T1000 (cell line): Measurements from ENCODE around the gene SPATA13.

ENCODE experiments used
- DNase-seq: peaks from one replicate; lab custom pipeline; 2025; ENCODE audit warnings: mixed read lengths; lab: John Stamatoyannopoulos, UW

Gene SPATA13

DNA sequence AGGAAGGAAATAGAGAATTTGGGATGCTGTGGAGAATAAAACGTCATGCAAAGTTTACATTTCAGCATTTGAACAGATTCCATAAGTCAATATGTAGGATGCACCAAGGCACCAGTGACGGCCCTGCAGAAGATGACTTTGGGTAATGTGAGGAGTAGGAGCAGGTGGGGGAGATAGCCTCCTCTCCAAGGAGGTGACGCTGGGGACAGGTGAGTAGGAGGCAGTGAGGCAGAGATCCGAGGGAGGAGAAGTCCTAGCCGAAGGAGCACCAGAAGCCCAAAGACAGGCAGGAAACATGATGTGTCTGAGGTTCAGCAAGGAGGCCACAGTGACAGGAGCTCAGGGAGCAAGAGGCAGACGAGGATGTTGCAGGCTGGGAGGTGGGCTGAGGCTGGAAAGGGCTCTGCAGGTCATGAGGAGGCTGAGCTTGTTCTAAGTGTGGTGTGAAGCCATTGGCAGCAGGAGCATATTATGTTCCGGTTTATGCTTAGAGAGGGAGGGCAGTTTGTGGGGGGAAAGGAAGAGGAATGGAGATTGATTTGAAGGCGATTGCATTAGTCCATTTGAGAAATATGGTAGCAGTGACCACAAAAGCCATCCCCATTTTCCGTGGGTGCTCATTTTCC lies 93.1 kb downstream of the SPATA13 start:
- DNase-seq: no peak

DNA sequence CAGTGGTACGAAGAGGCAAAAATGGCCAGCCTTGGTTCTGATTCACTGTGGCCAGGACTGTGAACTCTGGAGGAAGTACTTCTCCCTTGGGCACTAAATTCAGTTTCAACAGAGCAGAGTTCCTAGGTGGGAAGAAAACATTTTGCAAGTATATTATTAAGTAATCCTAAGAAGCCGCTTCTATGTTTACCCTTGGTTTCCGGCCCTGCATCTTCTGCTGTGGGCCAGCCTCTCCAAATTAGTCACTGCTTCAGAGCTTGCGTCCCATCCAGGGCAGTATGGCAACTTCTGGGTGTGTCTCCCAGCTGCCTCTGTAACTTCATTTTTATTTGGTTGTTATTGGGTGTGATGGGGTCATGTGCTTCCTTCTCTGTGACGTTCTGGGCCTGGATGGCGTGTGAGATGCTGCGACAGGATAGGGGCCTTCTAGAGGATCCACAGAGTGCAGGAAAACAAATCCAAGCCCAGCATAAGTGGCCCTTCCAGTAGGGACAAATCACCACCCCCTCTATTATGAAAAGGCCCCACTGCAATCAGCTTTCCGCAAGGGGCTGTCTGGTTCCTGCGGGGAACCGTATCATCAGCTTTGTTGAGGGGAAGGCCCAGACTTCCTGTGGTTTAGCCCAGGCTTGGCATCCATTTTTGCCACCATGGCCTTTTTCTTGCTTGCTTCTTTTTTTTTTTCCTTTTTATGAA lies 93.8 kb downstream of the SPATA13 start:
- DNase-seq: no peak

GRCh38 chr13:24257497-24257896 lies 97.0 kb downstream of the SPATA13 start:
- DNase-seq: no peak

DNA sequence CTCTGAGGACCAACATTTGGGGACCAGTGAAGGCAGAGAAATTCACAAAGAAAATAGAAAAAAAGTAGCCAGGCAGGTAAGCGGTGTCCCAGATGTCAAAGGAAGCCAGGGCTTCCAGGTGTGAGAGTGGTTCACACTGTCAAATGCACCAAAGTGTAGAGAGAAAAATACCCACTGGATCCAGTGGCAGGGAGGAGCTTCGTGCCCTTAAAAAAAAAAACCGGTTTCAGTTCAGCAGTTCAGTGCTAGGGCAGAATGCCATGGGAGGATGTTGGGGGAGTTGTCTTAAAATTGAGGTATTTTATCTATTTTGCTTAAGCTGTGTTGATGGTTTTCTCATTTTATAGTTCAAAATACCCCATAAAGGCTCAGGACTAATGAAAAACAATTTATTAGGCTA lies 101.0 kb downstream of the SPATA13 start:
- DNase-seq: no peak

DNA sequence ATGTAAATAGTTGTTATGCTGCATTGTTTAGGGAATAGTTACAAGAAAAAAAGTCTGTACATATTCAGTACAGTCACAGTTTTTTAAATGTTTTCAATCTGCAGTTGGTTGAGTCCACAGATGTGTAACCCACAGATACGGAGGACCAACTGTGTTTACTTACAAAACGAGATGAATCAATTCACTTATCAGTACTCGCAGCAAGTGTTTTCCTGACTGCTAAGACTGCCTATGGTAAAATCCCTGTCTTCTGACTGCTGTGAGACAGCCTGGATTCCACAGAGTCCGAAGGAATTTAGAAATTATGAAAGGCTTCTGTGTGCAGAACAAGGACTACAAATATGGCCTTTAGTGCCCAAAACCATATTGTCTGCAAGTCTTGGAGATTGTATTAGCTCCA lies 103.1 kb downstream of the SPATA13 start:
- DNase-seq: no peak

DNA sequence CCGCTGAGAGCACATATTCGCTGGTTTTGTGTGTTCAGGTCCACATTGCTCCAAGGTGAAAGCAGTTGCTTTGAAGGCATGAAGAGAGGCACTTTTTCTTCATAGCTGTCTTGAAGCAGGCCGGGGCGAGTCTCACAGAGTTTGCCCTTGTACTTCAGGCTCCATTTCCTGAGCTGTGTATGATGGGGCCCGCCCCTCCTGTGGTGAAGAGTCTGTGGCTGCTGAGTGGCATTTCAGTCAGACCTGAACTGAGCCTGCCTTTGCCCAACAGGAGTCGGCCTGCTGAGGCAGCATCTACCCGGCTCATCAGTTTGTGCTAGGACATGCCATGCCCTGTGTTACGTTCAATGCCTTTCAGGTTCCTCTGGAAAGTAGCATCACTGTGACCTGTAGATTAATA lies 104.5 kb downstream of the SPATA13 start:
- no peak for DNase-seq

GRCh38 chr13:24265453-24265852 lies 104.9 kb downstream of the SPATA13 start:
- no peak for DNase-seq

DNA sequence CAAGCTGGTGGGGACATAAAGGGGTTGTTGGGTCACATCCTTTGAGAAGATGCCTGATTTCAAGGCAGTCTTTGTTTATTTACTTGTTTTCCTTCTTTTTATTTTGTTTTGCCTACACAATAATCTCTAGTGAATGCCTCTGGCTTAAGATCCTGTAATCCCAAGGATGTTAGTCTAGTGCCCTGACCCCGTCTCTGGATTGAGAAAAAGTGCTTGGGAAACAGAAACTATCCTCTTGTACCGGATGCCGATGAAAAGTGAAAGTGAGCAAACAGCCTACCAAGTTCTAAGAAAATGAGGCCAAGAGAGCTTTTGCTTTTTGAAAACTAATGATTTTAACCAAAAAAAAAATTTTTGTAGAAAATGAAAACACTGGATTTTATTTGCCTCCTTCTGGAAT lies 106.8 kb downstream of the SPATA13 start:
- no peak for DNase-seq

- no peak for DNase-seq
These were observed 107.3 kb downstream of the SPATA13 start for GRCh38 chr13:24267801-24268200.

GRCh38 chr13:24269821-24270220 lies 109.3 kb downstream of the SPATA13 start:
- no peak for DNase-seq

- no peak for DNase-seq
These were observed 110.2 kb downstream of the SPATA13 start for GRCh38 chr13:24270639-24271141.

- no peak for DNase-seq
These were observed 110.7 kb downstream of the SPATA13 start for GRCh38 chr13:24271231-24271600.

GRCh38 chr13:24271601-24272451 lies 111.3 kb downstream of the SPATA13 start:
- no peak for DNase-seq

DNA sequence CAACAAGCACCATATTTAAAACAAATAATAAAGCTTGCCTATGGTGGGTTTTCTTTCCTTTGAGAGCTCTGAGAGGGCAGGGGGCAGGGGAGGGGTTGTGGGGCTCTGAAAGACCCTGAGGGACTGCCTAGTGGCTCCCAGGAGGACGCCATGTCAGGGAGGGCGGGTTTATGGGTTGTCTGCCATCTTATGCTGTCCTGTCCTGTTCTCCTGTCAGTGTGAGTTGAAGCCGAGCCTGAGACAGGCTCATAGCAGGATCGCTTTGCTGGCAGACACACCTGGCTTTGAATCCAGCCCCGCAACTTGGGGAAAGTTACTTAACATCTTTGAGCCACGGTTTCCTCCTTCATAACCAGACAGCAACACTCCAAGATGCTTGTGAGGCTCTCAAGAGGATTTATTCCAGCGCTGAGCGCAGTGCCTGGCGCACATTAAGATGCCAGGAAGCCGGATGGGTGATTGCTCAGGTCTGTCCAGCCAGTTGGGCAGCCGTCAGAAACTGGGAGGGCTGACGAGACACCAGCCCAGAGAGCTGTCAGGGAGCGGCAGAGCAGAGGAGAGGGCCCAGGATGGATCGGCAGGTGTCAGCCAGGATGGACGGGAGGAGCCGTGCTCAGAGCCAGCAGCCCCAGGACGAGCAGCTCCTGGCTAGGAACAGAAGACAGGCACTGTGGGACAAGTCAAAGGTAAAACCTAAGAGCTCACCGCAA lies 112.1 kb downstream of the SPATA13 start:
- no peak for DNase-seq

GRCh38 chr13:24273926-24274325 lies 113.4 kb downstream of the SPATA13 start:
- DNase-seq: no peak

- DNase-seq: no peak
These were observed 114.0 kb downstream of the SPATA13 start for GRCh38 chr13:24274452-24275021.

DNA sequence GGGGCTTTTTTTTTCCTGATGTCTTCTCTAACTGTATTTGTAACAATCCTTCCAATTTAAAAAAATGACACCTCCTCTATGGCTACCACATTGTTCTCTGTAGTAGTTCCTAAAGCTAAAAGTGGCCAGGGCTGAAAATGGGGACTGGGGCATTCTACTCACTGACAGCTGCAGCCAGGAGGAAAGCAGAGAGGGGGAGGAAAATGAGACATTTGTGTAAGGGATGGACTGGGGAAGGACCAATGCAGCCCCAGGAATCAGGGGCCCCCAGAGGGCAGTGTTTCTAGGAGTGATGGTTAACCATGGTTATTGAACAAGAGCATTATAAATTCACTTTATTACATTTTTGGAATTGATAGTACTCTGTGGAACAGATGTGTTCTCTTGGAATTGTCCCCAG lies 114.5 kb downstream of the SPATA13 start:
- no peak for DNase-seq

GRCh38 chr13:24276306-24276705 lies 115.8 kb downstream of the SPATA13 start:
- DNase-seq: no peak

GRCh38 chr13:24276861-24277260 lies 116.3 kb downstream of the SPATA13 start:
- DNase-seq: no peak

DNA sequence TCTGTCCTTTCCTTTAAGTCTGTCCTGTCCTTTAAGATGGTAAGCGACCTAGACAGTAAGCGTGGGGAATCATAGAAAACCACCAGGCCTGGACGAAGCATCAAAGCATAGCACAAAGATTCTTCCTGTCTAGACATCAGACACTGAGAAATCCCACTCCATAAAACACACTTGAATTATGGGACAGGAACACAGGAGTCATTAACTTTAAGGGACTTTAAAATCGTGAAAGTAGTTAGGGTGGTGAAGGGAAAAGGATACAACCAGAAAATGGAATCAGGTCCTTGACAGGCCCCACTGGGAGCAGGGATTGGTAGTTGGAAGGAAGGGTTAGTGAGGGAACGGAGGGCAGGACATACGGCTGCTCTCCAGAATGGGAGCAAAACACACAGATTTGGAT lies 117.2 kb downstream of the SPATA13 start:
- DNase-seq: no peak

- no peak for DNase-seq
These were observed 119.0 kb downstream of the SPATA13 start for GRCh38 chr13:24279327-24280110.
